ENCODE results near the gene AKAP5.

DNA sequence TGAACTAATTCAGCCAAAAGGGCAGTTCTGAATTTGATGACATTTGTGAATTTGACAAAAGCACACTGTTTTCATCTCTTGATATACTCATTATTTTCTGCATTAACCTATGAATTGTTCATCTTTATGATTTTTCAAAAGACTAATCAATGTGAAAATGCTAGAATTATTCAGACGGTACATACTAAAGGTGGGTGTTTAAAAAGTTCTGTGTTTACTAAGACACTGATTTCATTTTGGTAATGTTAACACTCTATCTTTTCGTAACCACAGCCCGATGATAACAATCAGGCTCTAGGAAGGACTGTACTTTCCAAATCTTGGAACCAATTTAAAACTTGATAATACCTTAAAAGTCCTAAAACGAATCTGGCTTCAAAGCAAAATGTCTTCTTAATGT, 9.4 kb downstream of the AKAP5 start:
- TF ChIP-seq EZH2phosphoT487 (IDR thresholded peaks at IDR 0.05; ENCODE audit: insufficient read depth, low read depth), result no peak
- no peak for TF ChIP-seq EZH2 (IDR thresholded peaks at IDR 0.05; ENCODE audit: insufficient read depth, poor library complexity, severe bottlenecking)
